NCI-H2029 (cell line): ENCODE measurements around the gene AGK.
A peak's percentile ranks its signal among the peaks of the same experiment; 100 is the strongest.
"Not testable (repeated sequence)": the region's sequence is repeated elsewhere in the genome, so short reads cannot be mapped to it uniquely, and the experiment has no call there.

Source experiments
- DNase-seq: peaks from one replicate; lab custom pipeline; 2025; lab: John Stamatoyannopoulos, UW

Gene AGK

GRCh38 chr7:141557360-141557759, 6.2 kb downstream of the AGK start:
- no peak for DNase-seq

GRCh38 chr7:141557831-141558531, 6.8 kb downstream of the AGK start:
- DNase-seq, result not testable (repeated sequence)

GRCh38 chr7:141558544-141559183, 7.5 kb downstream of the AGK start:
- peak; percentile 96 for DNase-seq

GRCh38 chr7:141559961-141560360, 8.8 kb downstream of the AGK start:
- DNase-seq, result no peak

GRCh38 chr7:141562036-141562435, 10.8 kb downstream of the AGK start:
- no peak for DNase-seq

- DNase-seq, result no peak
Measured at GRCh38 chr7:141562543-141562942, 11.3 kb downstream of the AGK start.

GRCh38 chr7:141562972-141563371, 11.8 kb downstream of the AGK start:
- DNase-seq, result no peak

- DNase-seq, result no peak
Measured at GRCh38 chr7:141563956-141564623, 12.9 kb downstream of the AGK start.

- no peak for DNase-seq
Measured at GRCh38 chr7:141567432-141567831, 16.2 kb downstream of the AGK start.

- no peak for DNase-seq
Measured at GRCh38 chr7:141568227-141568626, 17.0 kb downstream of the AGK start.

GRCh38 chr7:141571059-141571458, 19.8 kb downstream of the AGK start:
- no peak for DNase-seq

- no peak for DNase-seq
Measured at GRCh38 chr7:141572175-141572574, 21.0 kb downstream of the AGK start.

- no peak for DNase-seq
Measured at GRCh38 chr7:141573511-141573910, 22.3 kb downstream of the AGK start.

- DNase-seq, result no peak
Measured at GRCh38 chr7:141575164-141575563, 24.0 kb downstream of the AGK start.

GRCh38 chr7:141575654-141576448, 24.6 kb downstream of the AGK start:
- DNase-seq, result no peak

- DNase-seq, result no peak
Measured at GRCh38 chr7:141577043-141577839, 26.0 kb downstream of the AGK start.

GRCh38 chr7:141579953-141580352, 28.7 kb downstream of the AGK start:
- DNase-seq, result not testable (repeated sequence)

GRCh38 chr7:141582063-141582462, 30.9 kb downstream of the AGK start:
- DNase-seq, result not testable (repeated sequence)

GRCh38 chr7:141584935-141585334, 33.7 kb downstream of the AGK start:
- no peak for DNase-seq

GRCh38 chr7:141585592-141586510, 34.6 kb downstream of the AGK start:
- no peak for DNase-seq
